Measurements from ENCODE around the gene BEGAIN.

BEGAIN gene

GRCh38 chr14:100567009-100567876, 20.0 kb downstream of the BEGAIN start:
- no peak for DNase-seq

DNA sequence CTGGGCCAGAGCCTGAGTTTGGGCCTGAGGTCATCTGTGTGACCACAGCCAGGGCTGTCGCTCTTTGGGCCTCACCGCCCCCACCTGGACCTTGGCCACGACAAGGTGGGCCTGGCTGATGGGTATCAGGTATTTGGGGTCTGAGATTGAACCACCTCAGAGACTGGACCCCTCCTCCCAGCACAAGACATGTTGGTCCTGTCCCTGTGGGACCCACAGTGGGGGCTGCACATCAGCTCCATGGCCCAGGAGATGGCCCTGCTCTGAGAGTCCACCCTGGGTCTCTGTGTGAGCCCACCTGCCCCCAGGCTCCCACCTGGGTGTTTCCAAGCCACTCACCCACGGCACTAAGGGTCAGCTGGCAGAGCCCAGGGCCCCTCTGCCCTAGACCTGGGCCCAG, 20.6 kb downstream of the BEGAIN start:
- DNase-seq, result no peak

- DNase-seq, result no peak
These were observed 21.1 kb downstream of the BEGAIN start for GRCh38 chr14:100566119-100566518.

GRCh38 chr14:100565650-100566049, 21.6 kb downstream of the BEGAIN start:
- DNase-seq, result no peak

GRCh38 chr14:100564512-100564911, 22.7 kb downstream of the BEGAIN start:
- DNase-seq, result no peak

DNA sequence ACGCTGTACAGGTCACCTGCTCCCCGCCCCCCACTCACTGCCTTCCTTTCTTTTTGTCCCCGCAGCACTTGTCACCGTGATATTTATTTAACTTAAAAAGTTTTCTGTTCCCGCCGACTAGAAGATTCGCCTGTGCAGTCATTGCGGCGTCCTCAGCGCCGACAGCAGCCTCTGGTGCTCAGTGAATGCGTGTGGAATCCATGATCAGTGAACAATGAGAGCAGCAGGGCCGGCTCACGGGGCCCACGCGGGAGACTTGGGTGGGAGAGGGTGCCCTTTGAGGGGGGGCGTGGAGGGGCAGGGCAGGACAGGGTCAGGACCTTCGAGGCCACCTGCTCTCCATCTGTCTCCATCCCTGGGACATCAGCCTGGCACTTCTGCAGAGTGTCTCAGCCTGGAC, 24.5 kb downstream of the BEGAIN start:
- no peak for DNase-seq

DNA sequence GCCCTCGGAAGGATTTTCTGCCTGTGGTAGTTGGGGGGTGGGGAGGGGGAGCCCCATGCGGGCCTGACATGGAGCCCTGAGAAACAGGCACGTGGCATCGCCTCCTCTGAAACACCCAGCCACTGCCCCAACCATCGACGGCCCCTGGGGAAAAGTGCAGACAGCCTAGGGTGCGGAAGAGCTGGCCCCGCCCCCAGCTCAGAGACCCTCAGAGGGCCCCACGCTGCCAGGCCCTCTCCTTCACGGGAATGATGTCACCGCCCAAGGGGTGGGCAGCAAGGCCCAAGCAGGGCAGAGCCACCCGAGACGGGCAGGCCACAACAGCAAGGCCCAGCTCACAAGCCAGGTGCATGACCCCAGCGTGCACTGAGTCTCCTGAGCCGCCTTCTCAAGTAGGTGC, 26.2 kb downstream of the BEGAIN start:
- no peak for DNase-seq

- no peak for DNase-seq
These were observed 26.7 kb downstream of the BEGAIN start for GRCh38 chr14:100560471-100560870.

DNA sequence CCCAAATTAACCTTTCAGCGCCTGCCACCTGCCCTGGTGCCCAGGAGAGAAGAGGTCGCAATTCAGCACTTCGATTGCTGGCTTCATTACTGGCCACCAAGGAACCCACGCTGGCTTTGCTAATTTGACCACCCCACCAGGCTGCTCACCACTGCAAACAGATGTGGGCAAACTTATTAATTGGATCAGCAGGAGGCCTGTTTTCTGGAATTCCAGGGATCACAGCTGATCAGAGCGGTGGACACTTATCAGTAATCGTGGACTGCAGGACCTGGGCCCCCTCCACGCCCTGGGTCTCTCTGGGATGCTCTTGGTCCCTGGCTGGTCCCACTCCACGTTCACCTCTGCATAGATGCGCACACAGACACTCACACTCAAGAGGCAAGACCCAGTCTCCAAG, 27.8 kb downstream of the BEGAIN start:
- no peak for DNase-seq

DNA sequence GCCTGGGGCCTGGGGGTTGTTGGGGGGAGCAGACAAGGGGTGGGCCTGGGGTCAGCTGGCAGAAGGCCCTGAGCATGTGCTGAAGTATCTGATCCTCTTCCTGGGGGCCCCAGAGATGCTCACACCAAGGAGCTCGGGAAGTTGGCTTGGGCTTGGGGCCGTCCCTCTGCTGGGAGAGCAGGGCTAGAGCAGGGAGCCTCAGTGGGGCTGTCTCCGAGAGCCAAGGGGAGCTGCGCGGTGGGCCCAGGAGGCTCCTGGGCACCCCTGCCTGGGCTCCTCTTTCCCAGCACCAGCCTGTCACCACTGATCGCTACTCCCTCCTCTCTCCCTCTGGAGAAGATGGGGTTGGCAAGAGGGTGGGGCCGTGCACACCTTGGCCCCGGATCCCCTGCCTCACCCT, 28.3 kb downstream of the BEGAIN start:
- no peak for DNase-seq

DNA sequence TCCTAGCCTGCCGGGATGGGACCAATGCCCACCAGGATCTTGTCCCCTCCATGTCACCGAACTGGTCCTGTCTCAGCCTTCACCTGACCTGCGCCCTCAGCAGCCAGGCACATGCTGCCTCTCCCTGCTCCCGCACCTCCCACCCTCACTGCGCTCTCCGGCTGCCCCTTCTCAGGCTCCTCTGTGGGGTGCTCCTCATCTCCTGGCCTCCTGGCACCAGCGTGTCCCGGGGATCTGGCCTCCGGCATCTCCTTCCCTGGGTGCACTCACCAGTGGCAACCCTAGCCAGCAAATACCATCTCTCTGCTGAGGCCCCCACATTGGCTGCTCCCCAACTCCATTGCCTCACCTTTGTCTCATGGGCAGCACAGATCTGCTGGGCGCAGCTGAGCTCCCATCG, 29.0 kb downstream of the BEGAIN start:
- DNase-seq, result no peak

DNA sequence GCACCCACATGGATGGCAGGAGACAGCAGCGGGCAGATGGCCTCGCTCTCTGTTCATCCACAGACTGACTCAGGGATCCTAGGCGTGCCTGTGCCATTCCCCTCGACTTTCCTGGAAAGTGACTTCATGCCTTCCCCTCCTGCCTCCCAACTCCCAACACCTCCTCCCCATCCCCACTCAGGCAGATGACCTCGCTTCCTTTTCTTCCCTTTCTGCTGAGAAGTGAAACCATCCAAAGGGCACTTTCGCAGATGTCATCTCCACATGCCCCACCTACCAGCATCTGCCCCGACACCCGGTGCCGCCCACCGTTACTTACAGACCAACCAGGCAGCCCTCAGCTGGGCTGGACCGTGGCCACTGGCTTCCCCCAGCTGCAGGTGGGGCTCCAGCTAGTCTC, 29.6 kb downstream of the BEGAIN start:
- DNase-seq, result no peak

GRCh38 chr14:100556936-100557505, 30.2 kb downstream of the BEGAIN start:
- no peak for DNase-seq

GRCh38 chr14:100556140-100556475, 31.1 kb downstream of the BEGAIN start:
- DNase-seq, result no peak

- DNase-seq, result no peak
These were observed 31.6 kb downstream of the BEGAIN start for GRCh38 chr14:100555436-100556139.

GRCh38 chr14:100554696-100555320, 32.4 kb downstream of the BEGAIN start:
- DNase-seq, result no peak

- no peak for DNase-seq
These were observed 33.0 kb downstream of the BEGAIN start for GRCh38 chr14:100554082-100554677.

DNA sequence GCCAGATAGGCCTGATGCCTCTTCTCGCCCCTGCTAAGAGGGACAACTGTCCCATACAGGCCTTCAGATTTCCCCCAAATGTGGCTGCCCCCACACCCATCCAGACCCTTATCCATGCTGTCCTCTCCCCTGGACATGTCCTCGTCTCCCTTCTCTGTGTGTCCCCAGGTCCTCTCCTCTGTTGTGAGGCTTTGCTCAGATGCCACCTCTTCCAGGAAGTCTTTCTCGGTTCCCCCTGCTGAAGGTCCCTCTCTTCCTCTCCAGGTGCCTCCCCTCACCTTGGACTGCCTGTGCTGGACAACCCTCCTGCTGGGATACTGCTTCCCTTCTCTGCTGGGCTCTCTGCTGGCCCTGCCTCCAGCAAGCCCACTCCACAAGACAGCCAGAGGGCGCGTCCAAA, 33.7 kb downstream of the BEGAIN start:
- DNase-seq, result no peak

GRCh38 chr14:100552524-100553125, 34.6 kb downstream of the BEGAIN start:
- no peak for DNase-seq

DNA sequence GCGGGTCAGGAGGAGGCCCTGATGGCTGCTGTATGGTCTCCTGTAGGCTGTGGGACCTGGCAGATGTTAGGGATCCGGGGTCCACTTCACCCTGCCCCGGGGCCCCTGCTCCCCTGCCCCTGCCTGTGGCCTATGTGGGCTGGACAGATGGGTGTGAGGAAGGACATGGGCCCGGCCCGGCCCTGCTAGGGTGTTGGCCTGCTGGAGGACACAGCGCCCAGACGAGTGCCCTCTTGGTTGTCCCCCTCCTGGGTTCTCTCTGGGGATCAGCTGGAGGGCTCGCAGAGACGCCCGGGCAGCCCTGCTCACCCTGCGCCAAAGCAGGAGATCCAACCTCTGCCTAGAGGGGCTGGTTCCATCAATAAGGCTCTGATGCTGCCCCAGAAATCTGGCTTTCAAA, 36.2 kb downstream of the BEGAIN start:
- DNase-seq, result no peak

- DNase-seq, result no peak
These were observed 37.2 kb downstream of the BEGAIN start for GRCh38 chr14:100549834-100550625.

- DNase-seq, result no peak
These were observed 38.3 kb downstream of the BEGAIN start for GRCh38 chr14:100548939-100549338.
